ENCODE results near the gene SYK.

The SYK gene

DNA sequence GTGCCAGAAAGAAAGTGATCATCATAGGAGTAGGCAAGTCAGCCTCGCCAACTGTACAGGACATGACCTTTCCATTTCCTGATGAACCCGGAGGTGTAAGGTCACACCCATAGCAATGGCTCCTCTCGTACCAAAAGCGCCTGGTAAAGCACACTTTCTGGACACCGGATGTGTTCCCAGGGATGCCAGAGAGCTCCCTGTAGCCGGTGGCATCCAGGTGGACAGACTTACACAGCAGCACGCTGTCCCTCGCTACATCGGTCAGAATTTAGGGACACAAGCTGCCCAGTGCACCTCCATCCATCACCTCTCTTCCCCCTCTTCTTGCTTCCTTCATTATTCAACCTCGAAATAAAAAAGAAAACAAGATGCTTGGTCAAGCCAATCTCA, 105.4 kb downstream of the SYK start:
- H3K4me3 ChIP-seq (ENCODE audit: low read depth, low read length), result no peak overlapping the region

DNA sequence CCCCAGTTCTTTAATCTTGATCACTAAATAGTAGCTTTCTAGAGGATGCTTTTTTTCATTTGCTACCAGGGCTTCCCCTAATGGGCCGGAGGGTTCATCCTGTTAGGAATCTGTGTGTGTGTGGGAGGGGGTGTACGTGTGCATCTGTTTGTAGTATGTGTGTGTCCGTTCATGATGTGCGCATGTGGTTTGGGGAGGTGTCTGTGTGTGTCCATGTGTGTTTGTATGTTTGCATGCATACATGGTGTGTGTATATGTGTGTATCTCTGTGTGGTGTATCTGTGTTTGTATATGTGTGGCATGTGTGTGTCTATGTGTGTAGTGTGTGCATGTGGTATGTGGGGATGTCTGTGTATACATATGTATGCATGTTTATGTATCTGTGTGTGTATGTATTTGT, 106.2 kb downstream of the SYK start:
- DNase-seq, result no peak
- Histone ChIP-seq H3K79me1 (ENCODE audit: low read length) (no peaks in the 10 kb centered on the region), H3K14ac (ENCODE audit: low read length) (no peak overlapping the region), H2BK12ac (ENCODE audit: low read length) (no peak overlapping the region), H3K9ac (ENCODE audit: low read length) (no peak overlapping the region), H3K36me3 (ENCODE audit: control insufficient read depth in 1 of 2, insufficient read depth in 2 of 2, low read length in 2 of 2) (no peaks in the 10 kb centered on the region), H4K12ac (ENCODE audit: low read depth, low read length) (no peak overlapping the region), H3K27me3 (ENCODE audit: insufficient read depth, low read length) (no peaks in the 10 kb centered on the region), H3K4me3 (ENCODE audit: low read depth, low read length) (no peak overlapping the region), H3K4me2 (ENCODE audit: low read length) (no peak overlapping the region), H3K4me1 (ENCODE audit: control insufficient read depth in 1 of 2, insufficient read depth in 2 of 2, low read length in 2 of 2) (no peaks in the 10 kb centered on the region), H3K79me2 (ENCODE audit: control insufficient read depth, insufficient read depth, low read length, poor library complexity) (no peaks in the 10 kb centered on the region), H4K8ac (ENCODE audit: low read depth, low read length) (no peak overlapping the region), H3K4ac (ENCODE audit: low read depth, low read length) (no peak overlapping the region), H2AFZ (ENCODE audit: insufficient read depth, low read length, poor library complexity) (no peak overlapping the region), H2AK5ac (ENCODE audit: low read length) (no peak overlapping the region), H2BK120ac (ENCODE audit: insufficient read depth, low read length, poor library complexity) (no peak overlapping the region), H3K18ac (ENCODE audit: low read length) (no peak overlapping the region), H3K9me3 (ENCODE audit: insufficient read depth, low read depth, low read length) (peaks cover 2% of the 10 kb centered on the region), H3K23ac (ENCODE audit: low read length) (peak overlapping the region; percentile 62), H4K91ac (ENCODE audit: low read depth, low read length) (no peak overlapping the region), H2BK5ac (ENCODE audit: low read depth, low read length, poor library complexity) (no peak overlapping the region), H3K27ac (ENCODE audit: low read depth, low read length) (no peak overlapping the region)
- WGBS (ENCODE audit: extremely low coverage, insufficient coverage, insufficient read length), result no CpG with 5 or more reads among the region's 4 CpGs

More for the DNA sequence above, 105.4 kb downstream of the SYK start:
- H3K14ac ChIP-seq (ENCODE audit: low read length), result no peak overlapping the region
- no peak overlapping the region for H3K4ac ChIP-seq (ENCODE audit: low read depth, low read length)
- no peak overlapping the region for H3K23ac ChIP-seq (ENCODE audit: low read length)
- no peak overlapping the region for H3K27ac ChIP-seq (ENCODE audit: low read depth, low read length)
- H2BK5ac ChIP-seq (ENCODE audit: low read depth, low read length, poor library complexity), result no peak overlapping the region
- no peak for DNase-seq
- H3K36me3 ChIP-seq (ENCODE audit: control insufficient read depth in 1 of 2, insufficient read depth in 2 of 2, low read length in 2 of 2), result no peaks in the 10 kb centered on the region
- H4K12ac ChIP-seq (ENCODE audit: low read depth, low read length), result no peak overlapping the region
- H3K4me1 ChIP-seq (ENCODE audit: control insufficient read depth in 1 of 2, insufficient read depth in 2 of 2, low read length in 2 of 2), result no peaks in the 10 kb centered on the region
- H3K9me3 ChIP-seq (ENCODE audit: insufficient read depth, low read depth, low read length), result peaks cover 2% of the 10 kb centered on the region
- H2AK5ac ChIP-seq (ENCODE audit: low read length), result no peak overlapping the region
- no peaks in the 10 kb centered on the region for H3K79me1 ChIP-seq (ENCODE audit: low read length)
- no peak overlapping the region for H3K4me2 ChIP-seq (ENCODE audit: low read length)
- H2BK12ac ChIP-seq (ENCODE audit: low read length), result no peak overlapping the region
- no peak overlapping the region for H4K8ac ChIP-seq (ENCODE audit: low read depth, low read length)
- H3K27me3 ChIP-seq (ENCODE audit: insufficient read depth, low read length), result no peaks in the 10 kb centered on the region
- H2BK120ac ChIP-seq (ENCODE audit: insufficient read depth, low read length, poor library complexity), result no peak overlapping the region
- no CpG with 5 or more reads among the region's 10 CpGs for WGBS (ENCODE audit: extremely low coverage, insufficient coverage, insufficient read length)
- no peak overlapping the region for H3K9ac ChIP-seq (ENCODE audit: low read length)
- no peak overlapping the region for H2AFZ ChIP-seq (ENCODE audit: insufficient read depth, low read length, poor library complexity)
- no peak overlapping the region for H4K91ac ChIP-seq (ENCODE audit: low read depth, low read length)
- H3K18ac ChIP-seq (ENCODE audit: low read length), result no peak overlapping the region
- no peaks in the 10 kb centered on the region for H3K79me2 ChIP-seq (ENCODE audit: control insufficient read depth, insufficient read depth, low read length, poor library complexity)

DNA sequence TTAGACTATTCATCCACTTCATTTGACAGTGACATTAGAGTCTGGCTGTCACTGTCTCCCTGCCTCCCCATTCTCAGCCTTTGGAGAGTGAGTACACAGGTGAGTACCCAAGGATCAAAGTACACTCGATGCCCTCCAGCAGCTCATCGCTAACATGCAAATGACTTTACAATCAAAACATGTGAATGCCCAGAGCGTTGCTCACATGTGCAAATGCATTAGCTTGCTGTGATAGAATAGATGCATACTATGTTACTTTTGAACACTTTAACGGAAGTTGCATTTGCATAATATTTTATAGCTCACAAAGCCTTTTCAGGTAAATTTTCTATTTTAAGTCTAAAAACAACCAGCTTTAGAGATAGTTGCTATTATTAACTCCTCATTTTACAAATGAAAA, 107.6 kb downstream of the SYK start:
- H3K9ac ChIP-seq (ENCODE audit: low read length), result no peak overlapping the region
- H3K9me3 ChIP-seq (ENCODE audit: insufficient read depth, low read depth, low read length), result peaks cover 2% of the 10 kb centered on the region
- H4K8ac ChIP-seq (ENCODE audit: low read depth, low read length), result no peak overlapping the region
- H2AK5ac ChIP-seq (ENCODE audit: low read length), result no peak overlapping the region
- H3K27me3 ChIP-seq (ENCODE audit: insufficient read depth, low read length), result no peaks in the 10 kb centered on the region
- no peak overlapping the region for H4K91ac ChIP-seq (ENCODE audit: low read depth, low read length)
- no peaks in the 10 kb centered on the region for H3K79me2 ChIP-seq (ENCODE audit: control insufficient read depth, insufficient read depth, low read length, poor library complexity)
- no peak overlapping the region for H3K23ac ChIP-seq (ENCODE audit: low read length)
- no peak overlapping the region for H3K4ac ChIP-seq (ENCODE audit: low read depth, low read length)
- H2BK12ac ChIP-seq (ENCODE audit: low read length), result no peak overlapping the region
- no peak overlapping the region for H3K27ac ChIP-seq (ENCODE audit: low read depth, low read length)
- H3K4me2 ChIP-seq (ENCODE audit: low read length), result no peak overlapping the region
- no peak overlapping the region for H3K14ac ChIP-seq (ENCODE audit: low read length)
- no peak overlapping the region for H2BK120ac ChIP-seq (ENCODE audit: insufficient read depth, low read length, poor library complexity)
- no peak overlapping the region for H3K4me3 ChIP-seq (ENCODE audit: low read depth, low read length)
- H3K79me1 ChIP-seq (ENCODE audit: low read length), result no peaks in the 10 kb centered on the region
- H3K18ac ChIP-seq (ENCODE audit: low read length), result no peak overlapping the region
- H3K36me3 ChIP-seq (ENCODE audit: control insufficient read depth in 1 of 2, insufficient read depth in 2 of 2, low read length in 2 of 2), result no peaks in the 10 kb centered on the region
- no peak overlapping the region for H2AFZ ChIP-seq (ENCODE audit: insufficient read depth, low read length, poor library complexity)
- no peaks in the 10 kb centered on the region for H3K4me1 ChIP-seq (ENCODE audit: control insufficient read depth in 1 of 2, insufficient read depth in 2 of 2, low read length in 2 of 2)
- DNase-seq, result no peak
- WGBS (ENCODE audit: extremely low coverage, insufficient coverage, insufficient read length), result no CpG with 5 or more reads among the region's 4 CpGs
- no peak overlapping the region for H2BK5ac ChIP-seq (ENCODE audit: low read depth, low read length, poor library complexity)
- H4K12ac ChIP-seq (ENCODE audit: low read depth, low read length), result no peak overlapping the region

DNA sequence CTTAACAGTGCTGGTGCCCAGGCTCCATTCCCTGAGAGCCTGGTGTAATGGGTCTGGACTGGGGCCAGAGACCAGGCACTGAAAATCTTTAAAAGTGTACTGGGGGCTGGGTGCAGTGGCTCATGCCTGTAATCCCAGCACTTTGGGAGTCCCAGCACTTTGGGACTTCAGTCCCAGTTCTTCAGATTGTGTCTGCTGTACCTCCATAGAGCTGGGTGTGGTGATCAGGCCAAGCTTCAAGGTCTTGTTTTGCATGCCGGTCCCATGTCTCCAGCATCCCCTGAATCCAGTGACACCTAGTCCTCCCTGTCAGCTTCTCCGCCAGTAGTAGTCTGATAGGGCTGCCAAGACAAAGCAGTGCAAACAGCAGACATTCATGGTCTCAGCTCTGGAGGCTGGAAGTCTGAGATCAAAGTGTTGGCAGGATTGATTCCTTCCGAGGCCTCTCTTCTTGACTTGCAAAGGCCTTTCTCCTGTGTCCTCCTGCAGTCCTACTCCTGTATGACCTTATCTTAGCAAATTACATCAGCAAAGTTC, 108.2 kb downstream of the SYK start:
- no peak overlapping the region for H2BK12ac ChIP-seq (ENCODE audit: low read length)
- no peak overlapping the region for H2AFZ ChIP-seq (ENCODE audit: insufficient read depth, low read length, poor library complexity)
- WGBS (ENCODE audit: extremely low coverage, insufficient coverage, insufficient read length), result no CpG with 5 or more reads among the region's 3 CpGs
- H3K23ac ChIP-seq (ENCODE audit: low read length), result no peak overlapping the region
- H2BK120ac ChIP-seq (ENCODE audit: insufficient read depth, low read length, poor library complexity), result no peak overlapping the region
- no peak overlapping the region for H3K4me2 ChIP-seq (ENCODE audit: low read length)
- no peak overlapping the region for H3K14ac ChIP-seq (ENCODE audit: low read length)
- H3K9me3 ChIP-seq (ENCODE audit: insufficient read depth, low read depth, low read length), result peaks cover 2% of the 10 kb centered on the region
- H4K8ac ChIP-seq (ENCODE audit: low read depth, low read length), result no peak overlapping the region
- no peak overlapping the region for H2AK5ac ChIP-seq (ENCODE audit: low read length)
- H3K27me3 ChIP-seq (ENCODE audit: insufficient read depth, low read length), result no peaks in the 10 kb centered on the region
- H3K18ac ChIP-seq (ENCODE audit: low read length), result no peak overlapping the region
- no peaks in the 10 kb centered on the region for H3K79me1 ChIP-seq (ENCODE audit: low read length)
- no peak overlapping the region for H4K91ac ChIP-seq (ENCODE audit: low read depth, low read length)
- no peaks in the 10 kb centered on the region for H3K4me1 ChIP-seq (ENCODE audit: control insufficient read depth in 1 of 2, insufficient read depth in 2 of 2, low read length in 2 of 2)
- H3K4me3 ChIP-seq (ENCODE audit: low read depth, low read length), result no peak overlapping the region
- H3K27ac ChIP-seq (ENCODE audit: low read depth, low read length), result no peak overlapping the region
- H3K4ac ChIP-seq (ENCODE audit: low read depth, low read length), result no peak overlapping the region
- no peaks in the 10 kb centered on the region for H3K36me3 ChIP-seq (ENCODE audit: control insufficient read depth in 1 of 2, insufficient read depth in 2 of 2, low read length in 2 of 2)
- H2BK5ac ChIP-seq (ENCODE audit: low read depth, low read length, poor library complexity), result no peak overlapping the region
- no peak overlapping the region for H3K9ac ChIP-seq (ENCODE audit: low read length)
- no peak overlapping the region for H4K12ac ChIP-seq (ENCODE audit: low read depth, low read length)
- no peak for DNase-seq
- H3K79me2 ChIP-seq (ENCODE audit: control insufficient read depth, insufficient read depth, low read length, poor library complexity), result no peaks in the 10 kb centered on the region
